Renal cortex interstitium (tissue), 15 donors: ENCODE data around the gene TIGD1. TPM values are rescaled to one million over a fixed set of nuclear protein-coding genes. Genes with fewer than 3 reads are reported as not detected.

Experiments
- DNase-seq, 11 donors: peaks; one replicate each; pipeline ENCODE4 v3.0.0-alpha.2; 2013; ENCODE audit warnings: low read depth in 9 of 11, low spot score in 4 of 11; ENCODE audit errors: extremely low read depth in 1 of 11
- long read RNA-seq, 16 experiments: transcript quantifications; one replicate each; lab custom pipeline, GENCODE V29; 2026
- polyA plus RNA-seq, 3 donors: library from polyadenylated mRNA; unstranded; fragments of 120-200 nt; gene quantifications; one replicate each; pipeline ENCODE4 v1.2.1, GENCODE V29; 2013; ENCODE audit not compliant: insufficient read length in 3 of 3

TIGD1 gene
- polyA plus RNA-seq: 10 to 100 TPM; 11.9 to 15.2 (median 14.3) TPM
- long read RNA-seq, donor 1, transcript TIGD1-201 (1 exons, 2,623 nt): major isoform, 5 of 5 reads
- long read RNA-seq, donor 1, partial matches to known transcripts: 0 of 5 reads
- long read RNA-seq, donor 1, other reads (novel, unspliced or antisense): 0 of 5 reads
- long read RNA-seq, donor 2, partial matches to known transcripts: 0 of 2 reads
- long read RNA-seq, donor 2, other reads (novel, unspliced or antisense): 0 of 2 reads
- long read RNA-seq, donor 3, partial matches to known transcripts: 0 of 3 reads
- long read RNA-seq, donor 3, other reads (novel, unspliced or antisense): 0 of 3 reads
- long read RNA-seq, donor 4, partial matches to known transcripts: 112 of 146 reads
- long read RNA-seq, donor 4, other reads (novel, unspliced or antisense): 32 of 146 reads
- long read RNA-seq, donor 5: 0 reads
- long read RNA-seq, donor 6, transcript TIGD1-201 (1 exons, 2,623 nt): major isoform, 5 of 5 reads
- long read RNA-seq, donor 6, partial matches to known transcripts: 0 of 5 reads
- long read RNA-seq, donor 6, other reads (novel, unspliced or antisense): 0 of 5 reads
- long read RNA-seq, donor 7, transcript TIGD1-201 (1 exons, 2,623 nt): major isoform, 9 of 9 reads
- long read RNA-seq, donor 7, partial matches to known transcripts: 0 of 9 reads
- long read RNA-seq, donor 7, other reads (novel, unspliced or antisense): 0 of 9 reads
- long read RNA-seq, donor 8, transcript TIGD1-201 (1 exons, 2,623 nt): major isoform, 13 of 13 reads
- long read RNA-seq, donor 8, partial matches to known transcripts: 0 of 13 reads
- long read RNA-seq, donor 8, other reads (novel, unspliced or antisense): 0 of 13 reads
- long read RNA-seq, donor 9, partial matches to known transcripts: 0 of 3 reads
- long read RNA-seq, donor 9, other reads (novel, unspliced or antisense): 0 of 3 reads
- long read RNA-seq, donor 10, transcript TIGD1-201 (1 exons, 2,623 nt): major isoform, 7 of 7 reads
- long read RNA-seq, donor 10, partial matches to known transcripts: 0 of 7 reads
- long read RNA-seq, donor 10, other reads (novel, unspliced or antisense): 0 of 7 reads
- long read RNA-seq, donor 11: 0 reads
- long read RNA-seq, donor 12, partial matches to known transcripts: 0 of 2 reads
- long read RNA-seq, donor 12, other reads (novel, unspliced or antisense): 0 of 2 reads
- long read RNA-seq, donor 13, transcript TIGD1-201 (1 exons, 2,623 nt): major isoform, 14 of 14 reads
- long read RNA-seq, donor 13, partial matches to known transcripts: 0 of 14 reads
- long read RNA-seq, donor 13, other reads (novel, unspliced or antisense): 0 of 14 reads
- long read RNA-seq, donor 14: 0 reads
- long read RNA-seq, donor 15, partial matches to known transcripts: 0 of 3 reads
- long read RNA-seq, donor 15, other reads (novel, unspliced or antisense): 0 of 3 reads
- long read RNA-seq, donor 16, transcript TIGD1-201 (1 exons, 2,623 nt): major isoform, 9 of 548 reads
- long read RNA-seq, donor 16, partial matches to known transcripts: 531 of 548 reads
- long read RNA-seq, donor 16, other reads (novel, unspliced or antisense): 8 of 548 reads

DNA sequence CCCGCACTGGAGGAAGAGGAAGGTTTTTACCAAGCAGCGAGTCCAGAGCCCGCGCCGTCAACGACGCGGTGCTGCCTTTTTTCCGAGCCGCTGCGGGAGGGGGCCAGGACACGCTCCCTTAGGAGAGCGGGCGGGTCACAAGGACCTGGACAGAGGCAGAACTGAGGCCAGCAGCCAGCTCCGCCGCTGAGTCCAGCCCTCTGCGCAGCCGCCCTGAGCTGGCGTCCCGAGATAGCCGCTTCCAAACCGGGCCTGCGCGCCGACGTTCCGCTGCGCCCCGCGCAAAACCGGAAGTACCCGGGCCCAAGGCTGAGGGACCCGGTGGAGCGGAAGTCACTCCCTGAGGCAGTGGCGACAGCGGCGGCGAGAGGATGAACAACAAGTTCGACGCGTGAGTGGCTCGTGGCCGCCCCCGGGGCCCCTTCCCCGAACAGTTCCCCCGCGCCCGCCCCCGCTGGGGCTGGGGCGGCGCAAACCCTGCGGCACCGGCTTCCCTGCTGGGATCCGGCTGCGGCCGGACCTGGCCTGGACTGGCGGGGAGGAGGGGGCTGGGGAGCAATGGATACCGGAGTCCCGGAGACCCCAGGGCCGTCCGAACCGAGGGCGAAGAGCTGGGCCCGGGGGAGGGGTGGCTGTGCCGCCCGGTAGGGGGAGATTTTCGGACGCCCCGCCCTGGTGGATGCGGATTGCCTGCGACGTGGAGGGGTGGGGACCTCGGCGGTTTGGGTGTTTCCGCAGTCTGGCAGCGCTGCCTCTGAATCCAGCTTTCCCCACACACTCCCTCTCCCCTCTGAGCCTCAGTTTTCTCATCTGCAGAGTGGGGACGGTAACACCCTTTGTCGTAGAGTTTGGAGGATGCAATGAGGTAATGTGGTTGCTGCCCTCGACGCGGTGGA is at the start of gene TIGD1, which contains the start of gene EIF4E2:
Gene TIGD1 (minus strand): TSS at position 204 of the 896 bp plus-strand sequence. CDS start 675 bp downstream, outside the sequence.
Gene EIF4E2 (plus strand): TSS at position 336 of the 896 bp plus-strand sequence. CDS start 36 bp downstream, at position 372.
- peak; percentile 86 to 94 (median 93) for DNase-seq

DNA sequence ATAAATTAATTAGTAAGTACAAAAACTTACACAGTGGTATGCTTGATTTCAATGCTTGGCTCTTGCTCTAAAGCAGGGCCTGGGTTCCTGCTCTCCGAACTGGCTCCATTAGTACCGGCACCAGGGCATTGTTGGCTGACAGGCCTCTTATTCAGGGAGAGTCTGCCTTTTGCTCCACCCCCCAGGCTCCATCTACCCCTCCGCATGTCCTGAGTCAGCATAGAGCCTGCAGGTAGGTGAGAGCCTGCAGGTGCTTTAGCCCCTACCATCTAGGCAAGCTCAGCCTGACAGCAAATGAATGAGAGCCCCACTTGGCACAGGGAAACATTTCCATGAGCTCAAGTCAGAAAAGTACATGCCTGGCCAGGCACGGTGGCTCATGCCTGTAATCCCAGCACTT is 47.9 kb upstream of the TIGD1 start:
- DNase-seq: no peak

DNA sequence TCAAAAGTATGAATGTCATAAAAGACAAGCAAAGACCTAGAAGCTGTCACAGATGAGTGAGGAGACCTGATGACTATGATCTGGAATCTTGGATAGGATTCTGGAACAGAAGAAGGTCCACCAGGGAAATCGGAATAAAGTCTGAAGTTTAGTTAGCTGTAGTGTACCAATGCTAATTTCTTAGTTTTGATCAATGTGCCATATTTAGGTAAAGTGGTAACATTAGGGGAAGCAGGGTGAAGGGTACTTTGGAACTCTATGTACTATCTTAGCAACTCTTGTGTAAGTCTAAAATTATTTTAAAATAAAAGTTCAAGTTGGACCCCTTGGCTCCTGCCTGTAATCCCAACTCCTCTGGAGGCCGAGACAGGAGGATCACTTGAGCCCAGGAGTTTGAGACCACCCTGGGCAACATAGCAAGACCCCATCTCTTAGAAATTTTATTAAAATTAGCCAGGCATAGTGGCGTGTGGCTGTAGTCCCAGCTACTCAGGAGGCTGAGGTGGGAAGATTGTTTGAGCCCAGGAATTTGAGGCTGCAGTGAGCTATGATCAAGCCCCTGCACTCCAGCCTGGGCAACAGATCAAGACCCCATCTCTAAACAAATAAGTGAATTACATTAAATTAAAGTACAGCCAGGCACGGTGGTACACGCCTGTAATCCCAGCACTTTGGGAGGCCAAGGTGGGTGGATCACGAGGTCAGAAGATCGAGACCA is 47.2 kb upstream of the TIGD1 start:
- no peak for DNase-seq

DNA sequence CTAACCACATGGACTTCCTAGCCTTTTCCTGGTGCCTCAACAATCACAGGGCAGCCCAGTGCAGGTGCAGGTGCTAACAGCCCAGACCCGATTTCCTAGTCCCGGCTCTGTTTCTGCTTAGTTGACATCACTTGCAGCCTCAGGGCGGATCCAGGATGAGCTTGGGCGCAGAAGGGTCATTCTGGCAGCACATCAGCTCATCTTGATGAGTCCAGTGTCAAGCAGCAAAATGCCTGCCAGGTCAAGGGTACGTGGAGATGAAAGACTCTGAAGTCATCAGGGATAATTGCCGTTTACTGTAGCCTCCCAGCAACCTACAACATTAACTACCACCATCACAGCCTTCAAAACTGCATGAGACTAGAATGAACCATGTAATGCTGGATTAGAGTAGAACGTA is 43.6 kb upstream of the TIGD1 start:
- DNase-seq: no peak

GRCh38 chr2:232592772-232593395 is 42.5 kb upstream of the TIGD1 start:
- no peak for DNase-seq

GRCh38 chr2:232588680-232589585 is 38.6 kb upstream of the TIGD1 start:
- DNase-seq: no peak

- no peak for DNase-seq
Measured at GRCh38 chr2:232588031-232588430, 37.7 kb upstream of the TIGD1 start.

DNA sequence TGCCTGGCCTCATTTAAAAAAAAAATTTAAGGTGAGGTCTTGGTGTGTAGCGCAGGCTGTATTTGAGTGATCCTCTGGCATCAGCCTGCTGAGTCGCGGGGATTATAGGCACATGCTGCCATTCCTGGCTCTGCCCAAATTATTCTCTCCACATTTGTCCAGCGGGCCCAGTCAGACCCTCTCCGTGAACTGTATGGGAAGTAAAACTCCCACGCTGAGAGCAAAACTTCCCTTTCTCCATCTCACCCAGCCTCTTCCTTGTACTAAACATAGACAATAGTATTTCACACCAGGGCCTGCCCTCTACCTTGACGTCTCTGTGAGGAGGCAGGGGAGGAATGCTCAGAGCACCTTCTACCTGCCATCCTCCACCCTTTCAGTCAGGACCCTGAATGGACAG is 37.2 kb upstream of the TIGD1 start:
- no peak for DNase-seq

- DNase-seq: no peak
Measured at GRCh38 chr2:232586943-232587505, 36.7 kb upstream of the TIGD1 start.

- DNase-seq: no peak
Measured at GRCh38 chr2:232584238-232584637, 33.9 kb upstream of the TIGD1 start.

DNA sequence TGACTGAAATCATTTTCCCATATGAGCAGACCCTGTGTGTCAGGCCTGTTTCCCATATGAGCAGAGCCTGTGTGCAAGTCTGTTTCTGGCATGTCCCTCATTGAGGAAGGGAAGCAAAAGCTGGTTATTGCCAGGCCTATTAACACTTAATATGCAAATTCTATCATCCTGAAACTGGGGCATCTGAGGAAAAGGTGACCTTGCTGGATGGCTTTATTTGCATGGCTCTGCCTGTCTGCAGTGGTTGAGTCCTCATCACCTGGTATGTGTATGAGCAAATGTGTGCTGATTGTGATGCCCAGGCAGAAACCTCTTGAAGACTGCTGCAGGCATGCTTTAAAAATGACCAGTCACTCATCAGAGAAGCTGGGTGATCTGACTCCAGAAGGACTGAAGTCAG is 31.4 kb upstream of the TIGD1 start:
- no peak for DNase-seq

GRCh38 chr2:232580648-232580981 is 30.3 kb upstream of the TIGD1 start:
- DNase-seq: no peak

DNA sequence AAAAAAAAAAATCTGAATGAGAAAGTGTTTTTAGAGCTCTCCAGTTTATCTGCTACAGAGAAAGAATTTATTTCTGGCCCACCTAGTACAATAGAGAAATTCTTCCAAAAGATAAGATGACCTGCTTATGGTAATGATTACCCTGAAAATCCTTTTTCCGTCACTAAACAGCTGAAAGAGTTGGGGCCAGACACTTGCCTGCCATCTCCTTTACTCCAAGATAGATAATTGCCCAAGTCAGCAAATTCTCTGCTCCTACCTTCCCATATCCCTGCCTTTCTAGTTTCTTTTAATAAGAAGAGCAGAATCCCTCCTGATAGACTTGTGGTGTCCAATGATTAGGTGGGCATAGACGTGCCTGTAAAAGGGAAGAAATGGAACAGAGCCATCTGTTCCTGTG is 28.3 kb upstream of the TIGD1 start:
- no peak for DNase-seq

DNA sequence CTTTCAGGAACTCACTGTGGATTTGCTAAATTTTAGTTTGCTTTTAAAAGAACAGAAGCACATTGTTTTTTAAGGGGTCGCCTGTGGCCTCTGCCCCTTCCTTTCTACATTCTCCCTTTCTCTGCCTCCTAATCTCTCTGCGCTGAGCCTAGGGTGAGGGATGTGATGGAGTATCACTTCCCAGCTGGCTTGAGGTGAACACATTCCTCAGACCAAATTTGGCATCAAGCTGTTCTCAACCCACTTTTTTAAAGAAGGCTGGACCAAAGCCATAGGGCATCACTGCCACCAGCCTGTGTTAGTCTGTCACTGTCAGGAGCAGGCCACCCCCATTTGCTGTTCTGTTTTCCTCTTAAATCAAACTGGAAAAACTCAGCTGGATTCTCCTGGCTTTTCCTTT is 27.5 kb upstream of the TIGD1 start:
- no peak for DNase-seq

DNA sequence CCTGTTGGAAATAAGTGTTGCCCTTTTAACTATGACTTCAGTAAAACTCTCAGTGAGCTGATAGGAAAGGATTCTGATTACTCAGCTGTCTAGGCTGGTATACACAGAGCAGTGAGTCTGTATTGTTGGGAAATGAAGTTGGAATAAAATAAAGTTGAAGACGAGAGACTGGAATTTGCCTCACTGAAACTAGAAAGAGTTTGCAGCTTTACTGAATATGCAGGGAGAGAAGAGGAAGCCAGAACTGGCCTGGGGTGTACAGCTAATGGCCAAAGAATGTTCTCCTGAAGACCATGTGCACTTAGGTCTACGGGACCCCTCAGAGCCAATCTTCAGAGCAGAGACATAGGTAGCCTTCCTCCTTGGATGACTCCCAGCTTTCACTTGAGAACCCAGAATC is 26.6 kb upstream of the TIGD1 start:
- DNase-seq: no peak

GRCh38 chr2:232575404-232575746 is 25.0 kb upstream of the TIGD1 start:
- DNase-seq: no peak
